Activated CD8-positive, alpha-beta T cell treated with anti-CD3 and anti-CD28 coated beads for 36 hours (primary cell): Measurements from ENCODE around the gene TCEANC2. TPM values are rescaled to one million over a fixed set of nuclear protein-coding genes. Genes with fewer than 3 reads are reported as not detected.

Experiments used
- ATAC-seq: fragments of 200-7000 bp; cut with Tn5 transposase; one replicate; pipeline ENCODE4 v1.10.0; 2021; ENCODE audit warnings: mild to moderate bottlenecking, moderate library complexity
- CTCF ChIA-PET: fragments of 350-600 bp; sonication (Branson Sonifier 250); formaldehyde crosslinking; loops from one replicate; lab custom pipeline; 2021; ENCODE audit warnings: antibody characterized with exemption; lab: Charles Lee
- POLR2A ChIA-PET: fragments of 350-600 bp; sonication (Branson Sonifier 250); formaldehyde crosslinking; loops from one replicate; lab custom pipeline; 2021; ENCODE audit warnings: antibody characterized with exemption; lab: Charles Lee
- DNase-seq: peaks from one replicate; pipeline ENCODE4 v3.0.0-alpha.2; 2020
- H3K27ac Mint-ChIP-seq: one replicate; pipeline ENCODE4 v1.8.0; 2021; ENCODE audit warnings: mild to moderate bottlenecking, mixed read lengths
- H3K27me3 Mint-ChIP-seq: one replicate; pipeline ENCODE4 v1.8.0; 2021; ENCODE audit warnings: mixed read lengths
- H3K36me3 Mint-ChIP-seq: one replicate; pipeline ENCODE4 v1.8.0; 2021; ENCODE audit warnings: low read depth, mixed read lengths
- H3K4me1 Mint-ChIP-seq: one replicate; pipeline ENCODE4 v1.8.0; 2021; ENCODE audit warnings: low read depth, mixed read lengths
- H3K4me3 Mint-ChIP-seq: one replicate; pipeline ENCODE4 v1.8.0; 2021; ENCODE audit warnings: mild to moderate bottlenecking, moderate library complexity, mixed read lengths
- H3K9me3 Mint-ChIP-seq: one replicate; pipeline ENCODE4 v1.8.0; 2021; ENCODE audit warnings: mixed read lengths
- CTCF ChIP-seq: fragments of 200-600 bp; IDR thresholded peaks from one replicate; pipeline ENCODE4 v1.8.0; 2022; ENCODE audit warnings: antibody characterized with exemption, mild to moderate bottlenecking
- intact Hi-C: fragments of 100-400 bp; cut with micrococcal nuclease; formaldehyde crosslinking; loops from one replicate; pipeline ENCODE4 v1.10.0; 2022
- total RNA-seq, 2 experiments: library from RNA; stranded (reverse); gene quantifications; one replicate each; pipeline ENCODE4 v1.2.3, GENCODE V29; 2021

TCEANC2 gene
- total RNA-seq, 2 experiments from 2014 or later, result 11.1 to 11.2 TPM

GRCh38 chr1:54122135-54122751, 68.8 kb downstream of the TCEANC2 start:
- Mint-ChIP-seq H3K4me1 (peaks cover 8% of the 10 kb centered on the region), H3K36me3 (no peaks in the 10 kb centered on the region), H3K27ac (no peak overlapping the region), H3K27me3 (peaks cover 3% of the 10 kb centered on the region), H3K9me3 (no peaks in the 10 kb centered on the region), H3K4me3 (no peak overlapping the region)
- TF ChIP-seq CTCF, result no peak
- DNase-seq (no peak), ATAC-seq (no peak)
- intact Hi-C loops, result loop anchor here (10.0 kb wide), 1 partner anchor 363 kb away; no protein-coding TSS in a partner anchor
- CTCF ChIA-PET, result interaction anchor here (0.9 to 3.2 kb wide), 6 partner anchors 10 to 377 kb away, joined by 3 to 19 read pairs (median 4); no protein-coding TSS in a partner anchor
- POLR2A ChIA-PET, result no interaction called here

GRCh38 chr1:54122992-54123391, 69.6 kb downstream of the TCEANC2 start:
- peaks cover 8% of the 10 kb centered on the region for H3K4me1 Mint-ChIP-seq
- no peak for ATAC-seq

GRCh38 chr1:54124472-54124871, 71.1 kb downstream of the TCEANC2 start:
- no peak for ATAC-seq
- Mint-ChIP-seq H3K4me1 (peaks cover 8% of the 10 kb centered on the region), H3K27ac (no peak overlapping the region), H3K36me3 (no peaks in the 10 kb centered on the region), H3K27me3 (peaks cover 3% of the 10 kb centered on the region), H3K9me3 (no peaks in the 10 kb centered on the region), H3K4me3 (no peak overlapping the region)
- no peak for TF ChIP-seq CTCF
- ChIA-PET POLR2A (no interaction called here), CTCF (interaction anchor here (2.0 to 3.7 kb wide), 2 partner anchors 57 to 365 kb away, joined by 4 to 15 read pairs; no protein-coding TSS in a partner anchor)
- intact Hi-C loops, result loop anchor here (10.0 kb wide), 1 partner anchor 360 kb away; no protein-coding TSS in a partner anchor
- DNase-seq, result no peak

More at GRCh38 chr1:54122992-54123391, 69.6 kb downstream of the TCEANC2 start:
- CTCF ChIA-PET, result interaction anchor here (0.9 to 3.2 kb wide), 4 partner anchors 11 to 376 kb away, joined by 3 to 19 read pairs (median 9); no protein-coding TSS in a partner anchor
- POLR2A ChIA-PET, result no interaction called here
- intact Hi-C loops, result loop anchor here (10.0 kb wide), 1 partner anchor 362 kb away; no protein-coding TSS in a partner anchor
- Mint-ChIP-seq H3K4me3 (no peak overlapping the region), H3K27ac (no peak overlapping the region), H3K36me3 (no peaks in the 10 kb centered on the region), H3K27me3 (peaks cover 3% of the 10 kb centered on the region), H3K9me3 (no peaks in the 10 kb centered on the region)
- DNase-seq, result no peak
- no peak for TF ChIP-seq CTCF

GRCh38 chr1:54124906-54125305, 71.5 kb downstream of the TCEANC2 start:
- no peak for DNase-seq
- POLR2A ChIA-PET, result no interaction called here
- no peak overlapping the region for H3K4me3 Mint-ChIP-seq
- no peak for TF ChIP-seq CTCF
- intact Hi-C loops, result loop anchor here (10.0 kb wide), 1 partner anchor 360 kb away; no protein-coding TSS in a partner anchor
- CTCF ChIA-PET, result interaction anchor here (2.0 to 3.7 kb wide), 2 partner anchors 56 to 365 kb away, joined by 4 to 15 read pairs; no protein-coding TSS in a partner anchor
- no peak overlapping the region for H3K27ac Mint-ChIP-seq
- H3K36me3 Mint-ChIP-seq, result no peaks in the 10 kb centered on the region
- no peak for ATAC-seq
- peaks cover 8% of the 10 kb centered on the region for H3K4me1 Mint-ChIP-seq
- peaks cover 3% of the 10 kb centered on the region for H3K27me3 Mint-ChIP-seq
- no peaks in the 10 kb centered on the region for H3K9me3 Mint-ChIP-seq
